Uterus (tissue), 4 donors: ENCODE measurements around the gene SERTM1. TPM values are rescaled to one million over a fixed set of nuclear protein-coding genes. Genes with fewer than 3 reads are reported as not detected.

Experiments
- DNase-seq, 2 donors: peaks; one replicate each; pipeline ENCODE4 v3.0.0-alpha.2; 2019 to 2020
- H3K27ac ChIP-seq, 2 donors: fragments of 200-600 bp; sonication (generic); 1 replicate in 1 of 2; 2 replicates in 1 of 2; pipeline ENCODE4 v1.5.1; 2016 to 2018
- H3K27me3 ChIP-seq, 2 donors: fragments of 200-600 bp; sonication (generic); one replicate each; pipeline ENCODE4 v1.5.1; 2018 to 2019; ENCODE audit warnings: control low read depth in 1 of 2
- H3K36me3 ChIP-seq, 2 donors: fragments of 200-600 bp; sonication (generic); one replicate each; pipeline ENCODE4 v1.5.1; 2019; ENCODE audit warnings: control low read depth in 1 of 2
- H3K4me1 ChIP-seq, 2 donors: fragments of 200-600 bp; sonication (generic); one replicate each; pipeline ENCODE4 v1.5.1; 2018 to 2019; ENCODE audit warnings: control low read depth in 1 of 2
- H3K4me3 ChIP-seq, 2 donors: fragments of 200-600 bp; sonication (generic); 1 replicate in 1 of 2; 2 replicates in 1 of 2; pipeline ENCODE4 v1.5.1; 2018 to 2019; ENCODE audit warnings: mild to moderate bottlenecking in 1 of 2
- H3K9me3 ChIP-seq, 2 donors: fragments of 200-600 bp; sonication (generic); one replicate each; pipeline ENCODE4 v1.5.1; 2019; ENCODE audit warnings: control low read depth in 1 of 2
- POLR2A ChIP-seq, 2 donors: fragments of 450-650 bp; IDR thresholded peaks; one replicate each; pipeline ENCODE4 v1.6.1; 2016; ENCODE audit warnings: antibody characterized with exemption in 2 of 2, mild to moderate bottlenecking in 1 of 2, moderate library complexity in 1 of 2
- intact Hi-C: fragments of 100-400 bp; cut with DNase I; formaldehyde crosslinking; loops from one replicate; pipeline ENCODE4 v1.15.1; 2023; ENCODE audit warnings: low total_unique reads
- total RNA-seq, 4 donors: library from RNA; depleted of rRNA in 3 of 4; stranded (reverse); fragments of >200 nt in 3 of 4; gene quantifications; one replicate each; pipeline versions ENCODE4 v1.1.0 to v1.2.4, GENCODE V29; 2014 to 2023
- TF ChIP-seq, protein P1 (sequence below), 4 experiments: fragments of 200-600 bp in 2 of 4; fragments of 450-650 bp in 2 of 4; sonication (generic) in 2 of 4; IDR thresholded peaks; one replicate each; pipeline ENCODE4 v1.5.1; 2016 to 2019; ENCODE audit warnings: antibody characterized with exemption in 4 of 4, mild to moderate bottlenecking in 2 of 4, moderate library complexity in 1 of 4
- donor health status: DM: yes; HTN: yes; CAD: no.

The SERTM1 gene
- total RNA-seq, 4 donors from 2014 or later = 3.1 to 54.1 (median 33.0) TPM

- no peak for TF ChIP-seq POLR2A (IDR thresholded peaks at IDR 0.05)
- TF ChIP-seq, protein P1, sequence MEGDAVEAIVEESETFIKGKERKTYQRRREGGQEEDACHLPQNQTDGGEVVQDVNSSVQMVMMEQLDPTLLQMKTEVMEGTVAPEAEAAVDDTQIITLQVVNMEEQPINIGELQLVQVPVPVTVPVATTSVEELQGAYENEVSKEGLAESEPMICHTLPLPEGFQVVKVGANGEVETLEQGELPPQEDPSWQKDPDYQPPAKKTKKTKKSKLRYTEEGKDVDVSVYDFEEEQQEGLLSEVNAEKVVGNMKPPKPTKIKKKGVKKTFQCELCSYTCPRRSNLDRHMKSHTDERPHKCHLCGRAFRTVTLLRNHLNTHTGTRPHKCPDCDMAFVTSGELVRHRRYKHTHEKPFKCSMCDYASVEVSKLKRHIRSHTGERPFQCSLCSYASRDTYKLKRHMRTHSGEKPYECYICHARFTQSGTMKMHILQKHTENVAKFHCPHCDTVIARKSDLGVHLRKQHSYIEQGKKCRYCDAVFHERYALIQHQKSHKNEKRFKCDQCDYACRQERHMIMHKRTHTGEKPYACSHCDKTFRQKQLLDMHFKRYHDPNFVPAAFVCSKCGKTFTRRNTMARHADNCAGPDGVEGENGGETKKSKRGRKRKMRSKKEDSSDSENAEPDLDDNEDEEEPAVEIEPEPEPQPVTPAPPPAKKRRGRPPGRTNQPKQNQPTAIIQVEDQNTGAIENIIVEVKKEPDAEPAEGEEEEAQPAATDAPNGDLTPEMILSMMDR (IDR thresholded peaks at IDR 0.05) = no peak
- Histone ChIP-seq H3K27ac (no peak overlapping the region), H3K27me3 (no peaks in the 10 kb centered on the region), H3K36me3 (no peaks in the 10 kb centered on the region), H3K4me3 (no peak overlapping the region), H3K4me1 (no peaks in the 10 kb centered on the region), H3K9me3 (no peaks in the 10 kb centered on the region)
- intact Hi-C loops = no loop called here
- DNase-seq = no peak
These were observed 36.6 kb downstream of the SERTM1 start for GRCh38 chr13:36710396-36710795.

- no peaks in the 10 kb centered on the region for H3K4me1 ChIP-seq
- no peaks in the 10 kb centered on the region for H3K36me3 ChIP-seq
- H3K27me3 ChIP-seq = no peaks in the 10 kb centered on the region
- H3K4me3 ChIP-seq = no peak overlapping the region
- no peak for DNase-seq
- peak overlapping the region in 1 of 2 donors; percentile 39 for H3K27ac ChIP-seq
- H3K9me3 ChIP-seq = no peaks in the 10 kb centered on the region
- TF ChIP-seq, protein P1 (IDR thresholded peaks at IDR 0.05) = no peak
- TF ChIP-seq POLR2A (IDR thresholded peaks at IDR 0.05) = no peak
- intact Hi-C loops = no loop called here
These were observed 38.5 kb downstream of the SERTM1 start for GRCh38 chr13:36712290-36712689.

DNA sequence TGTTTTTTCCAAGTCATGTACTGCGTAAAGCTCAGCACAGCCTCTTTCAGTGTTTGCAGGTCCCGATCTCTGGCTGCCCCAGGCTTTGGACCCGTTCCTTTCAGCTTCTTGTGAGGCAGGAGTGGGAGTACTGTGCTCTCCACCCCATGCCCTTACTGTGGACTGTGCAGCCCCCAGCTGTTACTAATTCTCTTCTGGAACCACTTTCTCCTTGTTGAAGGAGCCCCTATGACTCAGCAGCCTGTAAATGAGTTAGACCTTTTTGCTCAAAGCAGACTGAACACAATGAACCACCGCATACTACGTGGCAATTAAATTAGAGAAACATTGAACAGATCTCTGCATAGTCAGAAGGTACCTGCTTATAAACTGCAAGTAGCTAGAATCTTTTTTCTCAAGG, 39.0 kb downstream of the SERTM1 start:
- Histone ChIP-seq H3K9me3 (no peaks in the 10 kb centered on the region), H3K27ac (peak overlapping the region in 1 of 2 donors; percentile 39), H3K27me3 (no peaks in the 10 kb centered on the region), H3K4me1 (no peaks in the 10 kb centered on the region), H3K4me3 (no peak overlapping the region), H3K36me3 (no peaks in the 10 kb centered on the region)
- TF ChIP-seq, protein P1 (IDR thresholded peaks at IDR 0.05) = no peak
- no peak for TF ChIP-seq POLR2A (IDR thresholded peaks at IDR 0.05)
- intact Hi-C loops = no loop called here
- DNase-seq = peak; percentile 63 to 75

DNA sequence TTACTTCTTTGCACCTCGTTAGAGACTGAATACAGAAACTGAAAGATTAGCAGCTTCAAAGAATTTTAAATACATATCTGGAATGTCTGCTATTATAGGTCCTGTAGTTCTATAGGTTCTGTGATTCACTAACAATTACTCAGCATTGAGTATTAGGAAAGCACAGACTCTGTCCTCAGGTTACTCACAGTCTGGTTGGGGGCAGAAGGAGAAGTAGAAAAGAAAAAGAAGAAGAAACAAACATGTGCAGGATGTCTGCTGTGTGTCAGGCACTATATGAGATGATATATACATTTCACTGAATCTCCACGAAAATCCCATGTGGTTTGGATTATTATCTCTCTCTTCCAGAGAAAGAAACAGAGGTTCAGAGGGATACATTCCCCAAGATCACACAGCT, 40.1 kb downstream of the SERTM1 start:
- no peak for DNase-seq
- TF ChIP-seq POLR2A (IDR thresholded peaks at IDR 0.05) = no peak
- TF ChIP-seq, protein P1 (IDR thresholded peaks at IDR 0.05) = no peak
- H3K9me3 ChIP-seq = no peaks in the 10 kb centered on the region
- intact Hi-C loops = no loop called here
- H3K27me3 ChIP-seq = no peaks in the 10 kb centered on the region
- H3K27ac ChIP-seq = no peak overlapping the region
- no peaks in the 10 kb centered on the region for H3K4me1 ChIP-seq
- no peaks in the 10 kb centered on the region for H3K36me3 ChIP-seq
- no peak overlapping the region for H3K4me3 ChIP-seq

- Histone ChIP-seq H3K36me3 (no peaks in the 10 kb centered on the region), H3K4me3 (no peak overlapping the region), H3K27me3 (no peaks in the 10 kb centered on the region), H3K4me1 (no peaks in the 10 kb centered on the region), H3K27ac (no peak overlapping the region), H3K9me3 (no peaks in the 10 kb centered on the region)
- intact Hi-C loops = no loop called here
- TF ChIP-seq, protein P1 (IDR thresholded peaks at IDR 0.05) = no peak
- no peak for TF ChIP-seq POLR2A (IDR thresholded peaks at IDR 0.05)
- DNase-seq = no peak
These were observed 42.0 kb downstream of the SERTM1 start for GRCh38 chr13:36715841-36716240.
